PC-9 (cell line): Measurements from ENCODE around the gene ZFHX2. TPM values are rescaled to one million over a fixed set of nuclear protein-coding genes. Genes with fewer than 3 reads are reported as not detected.

Experiments used
- BruUV-seq: library from RNA; stranded (reverse); fragments of 400-500 nt; replicated peaks from 2 replicates; lab custom pipeline; 2021; lab: Mats Ljungman, UMichigan
- CTCF ChIA-PET: fragments of 300-600 bp; sonication (Branson Sonifier 250); formaldehyde crosslinking; loops from one replicate; lab custom pipeline; 2022; ENCODE audit warnings: antibody characterized with exemption; lab: Charles Lee
- POLR2A ChIA-PET: fragments of 300-600 bp; sonication (Branson Sonifier 250); formaldehyde crosslinking; loops from one replicate; lab custom pipeline; 2022; ENCODE audit warnings: antibody characterized with exemption; ENCODE audit not compliant: unreplicated experiment; lab: Charles Lee
- DNase-seq, 2 experiments: peaks; one replicate each; pipeline versions ENCODE4 v3.0.0 to v3.0.0-alpha.2; 2015 to 2022; ENCODE audit warnings: mixed read lengths in 1 of 2
- H2AFZ ChIP-seq: fragments of 200-600 bp; sonication (generic); 2 replicates; pipeline ENCODE4 v1.8.1; 2017; ENCODE audit warnings: antibody characterized with exemption
- H3F3A ChIP-seq: fragments of 200-600 bp; sonication (generic); 2 replicates; pipeline ENCODE4 v1.8.1; 2017; ENCODE audit warnings: antibody characterized with exemption, mild to moderate bottlenecking, low read depth; ENCODE audit not compliant: insufficient read depth
- H3K27ac ChIP-seq: fragments of 200-600 bp; sonication (generic); 2 replicates; pipeline ENCODE4 v1.6.1; 2016; ENCODE audit warnings: mixed run types
- H3K27me3 ChIP-seq: fragments of 200-600 bp; sonication (generic); 2 replicates; pipeline ENCODE4 v1.6.1; 2016; ENCODE audit warnings: low read depth, mixed run types; ENCODE audit not compliant: insufficient read depth
- H3K36me3 ChIP-seq: fragments of 200-600 bp; sonication (generic); 2 replicates; pipeline ENCODE4 v1.6.1; 2016; ENCODE audit warnings: low read depth, mixed run types
- H3K4me1 ChIP-seq: fragments of 200-600 bp; sonication (generic); replicated peaks from 2 replicates; pipeline ENCODE4 v1.6.1; 2016; ENCODE audit warnings: mixed run types; ENCODE audit not compliant: insufficient read depth
- H3K4me2 ChIP-seq: fragments of 200-600 bp; sonication (generic); 2 replicates; pipeline ENCODE4 v1.6.1; 2017; ENCODE audit warnings: mixed run types
- H3K4me3 ChIP-seq: fragments of 200-600 bp; sonication (generic); 2 replicates; pipeline ENCODE4 v1.6.1; 2016; ENCODE audit warnings: mixed run types
- H3K79me2 ChIP-seq: fragments of 200-600 bp; sonication (generic); 2 replicates; pipeline ENCODE4 v1.6.1; 2017; ENCODE audit warnings: low read depth, mixed run types
- H3K9me2 ChIP-seq: fragments of 200-600 bp; sonication (generic); 2 replicates; pipeline ENCODE4 v1.8.1; 2017; ENCODE audit warnings: mild to moderate bottlenecking; ENCODE audit not compliant: insufficient read depth
- H3K9me3 ChIP-seq: fragments of 200-600 bp; sonication (generic); 2 replicates; pipeline ENCODE4 v1.8.1; 2016; ENCODE audit warnings: low read depth; ENCODE audit not compliant: insufficient read depth
- H4K20me1 ChIP-seq: fragments of 200-600 bp; sonication (generic); 2 replicates; pipeline ENCODE4 v1.8.1; 2017; ENCODE audit not compliant: insufficient read depth
- CTCF ChIP-seq: fragments of 200-600 bp; sonication (generic); conservative IDR thresholded peaks from 2 replicates; pipeline ENCODE4 v1.6.1; 2017; ENCODE audit warnings: mixed run types, antibody characterized with exemption, mild to moderate bottlenecking, moderate library complexity
- EZH2 ChIP-seq: fragments of 200-600 bp; sonication (generic); IDR thresholded peaks from 2 replicates; pipeline ENCODE4 v1.8.0; 2017; ENCODE audit warnings: antibody characterized with exemption, low read depth
- intact Hi-C: fragments of 100-400 bp; cut with micrococcal nuclease; formaldehyde crosslinking; loops from one replicate; pipeline ENCODE4 v1.10.0; 2022; ENCODE audit not compliant: unreplicated experiment
- total RNA-seq: library from RNA; stranded (reverse); gene quantifications from 2 replicates; pipeline ENCODE4 v1.2.3, GENCODE V29; 2021

Gene ZFHX2
- total RNA-seq, 1 experiment from 2014 or later, result 5.3 TPM

- intact Hi-C loops, result no loop called here
- H3K4me3 ChIP-seq, result no peak overlapping the region
- no peaks in the 10 kb centered on the region for H3K9me3 ChIP-seq
- POLR2A ChIA-PET, result no interaction called here
- H3K27me3 ChIP-seq, result no peaks in the 10 kb centered on the region
- no peak overlapping the region for H2AFZ ChIP-seq
- CTCF ChIA-PET, result no interaction called here
- H3K27ac ChIP-seq, result no peak overlapping the region
- H3K79me2 ChIP-seq, result no peaks in the 10 kb centered on the region
- H3K9me2 ChIP-seq, result no peaks in the 10 kb centered on the region
- no peaks in the 10 kb centered on the region for H3K36me3 ChIP-seq
- no peak for DNase-seq
- H3F3A ChIP-seq, result no peaks in the 10 kb centered on the region
- H3K4me2 ChIP-seq, result no peak overlapping the region
- no peaks in the 10 kb centered on the region for H4K20me1 ChIP-seq
- no peaks in the 10 kb centered on the region for H3K4me1 ChIP-seq
- no TSS peak for BruUV-seq
- TF ChIP-seq CTCF, result no peak
- TF ChIP-seq EZH2, result no peak
Measured at GRCh38 chr14:23512156-23512555, 39.4 kb downstream of the ZFHX2 start.

DNA sequence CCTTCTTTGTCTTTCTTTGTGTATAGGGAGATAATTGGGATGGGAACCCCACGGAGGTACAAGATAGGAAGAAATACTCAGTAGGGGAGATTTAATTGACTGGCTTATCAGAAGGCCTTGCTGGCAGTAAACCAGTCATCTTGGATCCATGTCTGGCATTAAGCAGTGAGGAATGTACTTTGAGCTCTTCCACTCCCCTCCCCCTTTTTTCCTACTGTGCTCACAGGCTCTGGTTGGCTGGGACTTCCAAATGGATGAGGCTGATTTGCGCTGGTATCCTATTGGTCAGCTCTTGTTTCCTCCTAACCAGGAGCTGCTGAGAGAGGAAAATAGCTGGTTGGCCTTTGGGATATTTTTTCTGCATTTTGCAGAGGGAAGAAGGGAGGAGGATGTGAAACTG is 57.3 kb downstream of the ZFHX2 start:
- no peak overlapping the region for H2AFZ ChIP-seq
- H3K9me3 ChIP-seq, result no peaks in the 10 kb centered on the region
- no peak for DNase-seq
- no peak overlapping the region for H3K4me2 ChIP-seq
- no peaks in the 10 kb centered on the region for H3F3A ChIP-seq
- no peaks in the 10 kb centered on the region for H3K36me3 ChIP-seq
- H3K4me1 ChIP-seq, result no peaks in the 10 kb centered on the region
- H3K27me3 ChIP-seq, result no peaks in the 10 kb centered on the region
- CTCF ChIA-PET, result no interaction called here
- POLR2A ChIA-PET, result interaction anchor here (0.6 kb wide), 1 partner anchor 19 kb away, joined by 4 read pairs; no protein-coding TSS in a partner anchor
- no TSS peak for BruUV-seq
- no peaks in the 10 kb centered on the region for H3K79me2 ChIP-seq
- intact Hi-C loops, result no loop called here
- no peaks in the 10 kb centered on the region for H3K9me2 ChIP-seq
- no peak overlapping the region for H3K4me3 ChIP-seq
- H4K20me1 ChIP-seq, result no peaks in the 10 kb centered on the region
- H3K27ac ChIP-seq, result no peak overlapping the region
- TF ChIP-seq EZH2 (no peak), CTCF (no peak)

- no peaks in the 10 kb centered on the region for H4K20me1 ChIP-seq
- CTCF ChIA-PET, result no interaction called here
- BruUV-seq, result no TSS peak
Measured at GRCh38 chr14:23492618-23493272, 58.8 kb downstream of the ZFHX2 start.

More at GRCh38 chr14:23492618-23493272, 58.8 kb downstream of the ZFHX2 start:
- no peaks in the 10 kb centered on the region for H3K9me3 ChIP-seq
- H2AFZ ChIP-seq, result no peak overlapping the region
- POLR2A ChIA-PET, result no interaction called here
- H3K4me1 ChIP-seq, result no peaks in the 10 kb centered on the region
- DNase-seq, result no peak
- H3K79me2 ChIP-seq, result no peaks in the 10 kb centered on the region
- H3K36me3 ChIP-seq, result no peaks in the 10 kb centered on the region
- H3K4me2 ChIP-seq, result no peak overlapping the region
- intact Hi-C loops, result no loop called here
- H3K27me3 ChIP-seq, result no peaks in the 10 kb centered on the region
- TF ChIP-seq EZH2 (no peak), CTCF (no peak)
- no peak overlapping the region for H3K27ac ChIP-seq
- H3F3A ChIP-seq, result no peaks in the 10 kb centered on the region
- H3K4me3 ChIP-seq, result no peak overlapping the region
- no peaks in the 10 kb centered on the region for H3K9me2 ChIP-seq
